ENCODE measurements around the gene PCDHGB1.

GRCh38 chr5:141374627-141375026 is 24.7 kb downstream of the PCDHGB1 start:
- TF ChIP-seq POLR2A (IDR thresholded peaks at IDR 0.05): no peak
- no peak for TF ChIP-seq CTCF (IDR thresholded peaks at IDR 0.05)

Measured in thyroid gland (tissue), 4 donors.